ENCODE results near the gene CYB561.

CYB561 gene, protein sequence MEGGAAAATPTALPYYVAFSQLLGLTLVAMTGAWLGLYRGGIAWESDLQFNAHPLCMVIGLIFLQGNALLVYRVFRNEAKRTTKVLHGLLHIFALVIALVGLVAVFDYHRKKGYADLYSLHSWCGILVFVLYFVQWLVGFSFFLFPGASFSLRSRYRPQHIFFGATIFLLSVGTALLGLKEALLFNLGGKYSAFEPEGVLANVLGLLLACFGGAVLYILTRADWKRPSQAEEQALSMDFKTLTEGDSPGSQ

DNA sequence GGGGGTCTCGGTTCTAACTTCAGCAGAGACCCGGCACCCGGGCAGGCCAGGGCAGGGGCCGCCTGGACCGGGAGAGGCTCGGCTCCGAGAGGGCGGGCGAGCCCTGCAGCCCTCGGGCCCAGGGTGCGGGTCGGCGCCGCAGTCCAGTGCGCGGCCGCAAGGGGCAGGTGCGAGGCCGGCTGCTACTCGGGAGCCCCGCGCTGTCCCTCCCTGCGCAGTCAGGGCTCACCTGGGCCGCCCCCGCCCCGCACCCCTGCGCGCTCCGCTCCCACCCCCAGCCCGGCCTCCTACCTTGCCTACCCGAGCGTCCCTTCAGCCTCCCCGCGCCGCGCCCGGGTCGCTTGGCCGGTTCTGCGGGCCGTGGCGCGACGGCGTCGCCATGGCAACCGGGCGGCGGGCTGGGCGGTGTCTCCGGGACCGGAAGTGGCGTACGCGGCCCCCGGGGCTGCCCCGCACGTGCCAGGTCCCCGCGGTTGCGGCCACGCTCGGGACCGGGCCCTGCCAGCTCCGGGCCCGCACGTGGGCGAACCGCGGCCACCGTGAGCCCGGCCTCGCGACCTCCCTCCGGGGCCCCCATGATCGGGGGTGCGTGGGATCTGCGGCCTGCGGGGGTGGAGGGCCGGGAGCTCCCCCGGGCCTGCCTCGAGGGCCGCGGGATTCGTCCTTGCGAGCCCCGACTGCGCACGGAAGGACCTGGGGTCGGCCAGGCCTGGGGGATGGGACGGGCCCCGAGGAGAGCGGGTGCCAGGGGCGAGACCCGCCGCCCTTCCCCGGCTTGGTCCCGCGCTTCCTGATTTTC is at the start of gene CYB561:
CYB561 (minus strand) TSS at position 353 of the 799 bp plus-strand sequence. CDS start 8,759 bp downstream, outside the sequence.
- peak; percentile 62 for DNase-seq (ENCODE audit: low spot score)

DNA sequence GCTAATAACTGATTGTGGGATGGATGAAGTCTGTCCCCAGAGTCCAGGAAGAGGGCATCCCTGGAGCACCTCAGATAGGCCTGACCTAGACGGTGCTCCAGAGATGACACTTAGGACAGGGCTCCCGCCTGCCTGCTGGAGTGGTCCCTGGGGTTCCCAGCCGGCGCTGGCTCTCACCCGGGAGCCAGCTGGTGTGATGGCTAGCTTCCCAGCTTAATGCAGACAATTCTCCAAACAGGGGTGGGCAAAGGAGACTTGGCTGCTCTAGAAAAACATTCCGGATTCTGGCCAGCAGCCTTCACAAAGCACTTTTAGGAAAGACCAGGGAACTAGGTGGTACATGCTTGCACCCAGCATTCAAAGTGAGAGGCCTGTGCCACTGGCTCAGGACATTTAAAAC is 49.4 kb upstream of the CYB561 start:
- DNase-seq (ENCODE audit: low spot score): no peak

DNA sequence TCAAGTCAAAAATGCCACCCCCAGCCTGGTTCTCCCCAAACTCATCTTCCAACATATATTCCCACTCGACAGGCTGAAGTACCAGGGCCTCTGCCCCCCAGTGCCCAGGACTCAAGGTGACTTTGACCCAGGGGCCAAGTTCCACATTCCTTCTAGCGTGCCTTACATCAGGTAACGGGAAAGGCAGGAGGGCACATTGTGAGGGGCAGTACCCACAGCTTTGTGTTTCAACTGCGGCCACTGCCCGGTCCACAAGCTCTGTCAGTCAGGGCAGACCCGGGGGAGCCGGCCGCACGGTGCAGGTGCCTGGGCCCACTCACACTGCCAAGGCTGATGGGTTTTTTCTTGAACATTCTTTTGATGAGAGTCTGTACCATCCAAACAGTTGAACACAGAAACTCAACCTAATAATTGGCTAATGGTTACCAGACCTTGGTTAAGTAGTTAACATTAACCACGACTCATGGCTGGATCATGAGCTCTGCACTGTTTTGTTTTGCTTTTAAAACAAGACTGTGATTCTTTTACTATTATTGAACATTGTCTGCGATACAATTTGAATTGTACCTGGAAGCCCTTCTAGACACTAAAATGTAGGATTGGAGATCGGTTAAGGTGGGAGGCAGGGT is 48.3 kb upstream of the CYB561 start:
- no peak for DNase-seq (ENCODE audit: low spot score)

DNA sequence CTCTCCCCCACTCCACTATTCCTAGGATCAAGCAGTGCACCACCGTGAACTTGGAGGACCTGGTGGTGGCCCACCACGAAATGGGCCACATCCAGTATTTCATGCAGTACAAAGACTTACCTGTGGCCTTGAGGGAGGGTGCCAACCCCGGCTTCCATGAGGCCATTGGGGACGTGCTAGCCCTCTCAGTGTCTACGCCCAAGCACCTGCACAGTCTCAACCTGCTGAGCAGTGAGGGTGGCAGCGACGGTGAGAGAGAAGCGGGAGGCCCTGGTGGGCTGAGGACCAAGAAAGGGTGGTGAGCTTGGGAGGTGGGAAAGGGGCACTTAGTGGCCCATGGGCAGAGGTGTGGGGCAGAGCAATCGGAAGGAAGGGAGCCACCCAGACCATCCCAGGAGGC is 47.3 kb upstream of the CYB561 start:
- no peak for DNase-seq (ENCODE audit: low spot score)

DNA sequence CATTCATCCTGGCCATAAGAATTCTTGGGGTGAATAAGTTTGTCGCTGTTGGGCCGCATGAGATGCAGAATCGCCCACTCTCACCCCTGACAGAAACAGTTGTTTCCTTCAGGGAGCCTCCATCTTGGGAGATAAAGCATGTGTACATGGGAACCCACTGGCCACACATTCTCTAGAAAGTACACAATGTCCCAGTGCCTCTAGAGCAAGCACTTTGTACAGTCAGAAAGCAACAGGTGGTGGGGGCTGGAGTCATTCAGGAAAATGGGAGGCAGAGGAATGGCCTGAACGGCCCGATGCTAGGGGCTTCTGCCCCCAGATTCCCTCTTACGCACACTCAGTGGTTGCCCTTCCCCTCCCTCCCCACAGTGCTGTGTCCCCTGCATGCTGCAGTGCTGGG is 46.8 kb upstream of the CYB561 start:
- DNase-seq (ENCODE audit: low spot score): no peak

DNA sequence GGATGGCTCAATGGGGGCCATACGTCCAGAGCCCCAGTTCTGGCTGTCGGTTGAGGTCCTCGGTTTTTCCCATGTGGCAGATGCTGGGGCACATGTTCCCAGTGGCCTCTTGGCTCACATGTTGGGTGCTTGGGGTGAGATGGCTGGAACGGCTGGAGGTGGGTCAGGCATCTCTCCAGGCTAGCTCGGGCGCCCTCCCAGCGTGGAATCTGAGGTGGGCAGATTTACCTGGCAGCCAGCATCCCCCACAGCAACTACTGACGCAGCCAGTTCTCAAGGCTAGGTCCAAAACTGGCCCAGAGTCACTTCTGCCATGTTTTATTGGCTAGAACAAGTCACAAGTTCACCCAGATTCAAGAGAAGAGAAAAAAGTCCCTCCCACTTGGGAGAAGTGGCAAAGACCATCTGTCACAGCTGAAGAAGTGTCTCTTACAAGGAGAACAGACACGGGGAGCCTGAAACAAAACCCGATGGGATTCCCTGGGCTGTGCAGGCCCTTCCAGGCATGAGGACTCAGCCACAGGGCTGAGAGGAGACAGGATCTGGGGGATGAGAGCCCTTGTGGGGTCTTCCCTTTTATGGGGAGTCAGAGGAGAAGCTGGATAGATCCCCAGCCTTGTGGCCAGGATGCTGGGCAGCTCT is 46.0 kb upstream of the CYB561 start:
- DNase-seq (ENCODE audit: low spot score): no peak

DNA sequence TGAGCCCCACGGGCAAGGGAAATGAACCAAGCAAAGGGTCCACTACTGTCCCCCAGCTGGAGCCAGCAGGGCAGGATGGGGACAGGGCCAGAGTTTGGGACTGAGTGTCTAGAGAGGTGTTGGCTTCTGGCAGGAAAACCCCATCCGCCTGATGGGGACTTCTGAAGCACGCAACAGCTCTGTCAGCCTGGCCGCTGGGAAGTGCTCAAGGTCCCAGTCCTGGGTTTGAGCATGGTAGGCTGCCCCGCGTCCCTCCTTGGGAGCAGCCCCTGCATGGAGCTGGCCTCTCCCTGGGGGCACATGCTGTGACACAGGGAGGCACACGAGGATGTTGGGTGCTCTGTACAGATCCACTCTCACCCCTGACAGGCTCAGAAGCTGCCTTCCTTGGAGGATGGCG is 45.3 kb upstream of the CYB561 start:
- no peak for DNase-seq (ENCODE audit: low spot score)

DNA sequence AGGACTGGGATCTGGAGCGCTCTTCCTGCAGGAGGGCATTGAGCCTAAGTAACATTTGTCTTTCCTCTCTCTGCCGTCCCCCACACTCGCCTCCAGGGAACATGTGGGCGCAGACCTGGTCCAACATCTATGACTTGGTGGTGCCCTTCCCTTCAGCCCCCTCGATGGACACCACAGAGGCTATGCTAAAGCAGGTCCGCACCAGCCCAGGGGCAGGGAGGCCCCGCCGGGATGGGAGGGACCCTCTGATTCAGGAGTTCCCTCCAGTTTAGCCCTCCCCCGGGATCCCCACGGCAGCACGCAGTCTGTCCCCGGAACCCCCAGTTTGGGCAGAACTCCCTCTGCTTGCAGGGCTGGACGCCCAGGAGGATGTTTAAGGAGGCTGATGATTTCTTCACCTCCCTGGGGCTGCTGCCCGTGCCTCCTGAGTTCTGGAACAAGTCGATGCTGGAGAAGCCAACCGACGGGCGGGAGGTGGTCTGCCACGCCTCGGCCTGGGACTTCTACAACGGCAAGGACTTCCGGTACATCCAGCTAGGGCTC is 44.8 kb upstream of the CYB561 start:
- no peak for DNase-seq (ENCODE audit: low spot score)

DNA sequence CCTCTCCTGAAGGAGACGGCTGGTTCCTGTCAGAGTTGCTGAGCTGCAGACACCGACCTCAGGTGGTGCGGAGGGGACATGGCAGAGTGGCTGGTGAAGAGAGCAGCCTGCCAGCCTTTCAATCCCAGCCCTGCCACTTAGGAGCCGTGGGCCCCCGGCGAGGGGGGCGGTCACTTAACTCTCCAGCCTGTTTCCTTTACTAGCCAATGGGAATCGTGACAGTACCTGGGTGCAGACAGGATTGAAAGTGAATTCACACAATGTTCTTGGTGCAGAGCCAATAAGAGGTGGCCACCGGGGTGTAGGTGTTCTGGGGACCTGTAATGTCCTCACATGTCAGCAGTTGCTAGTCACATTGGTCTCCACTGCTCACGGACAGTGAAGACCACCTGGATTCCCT is 44.2 kb upstream of the CYB561 start:
- no peak for DNase-seq (ENCODE audit: low spot score)

DNA sequence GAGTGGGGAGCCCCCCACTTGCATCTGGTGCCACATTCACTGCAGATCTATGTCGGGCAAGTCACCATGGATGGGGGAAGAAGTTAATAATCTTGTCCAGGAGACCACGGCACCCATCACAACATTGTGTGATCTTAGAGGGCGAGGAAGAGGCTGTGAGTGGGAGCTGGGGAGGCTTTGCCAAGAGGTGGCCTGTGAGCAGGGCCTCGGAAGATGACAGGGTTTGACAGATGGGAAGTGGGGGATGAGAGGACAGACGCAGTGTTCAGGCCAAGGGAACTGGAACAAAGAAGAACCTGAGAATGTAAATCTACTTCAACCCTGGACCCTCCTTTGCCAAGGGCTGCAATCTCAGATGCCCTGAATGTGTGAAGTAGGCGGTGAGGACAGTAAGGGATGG is 43.2 kb upstream of the CYB561 start:
- no peak for DNase-seq (ENCODE audit: low spot score)

DNA sequence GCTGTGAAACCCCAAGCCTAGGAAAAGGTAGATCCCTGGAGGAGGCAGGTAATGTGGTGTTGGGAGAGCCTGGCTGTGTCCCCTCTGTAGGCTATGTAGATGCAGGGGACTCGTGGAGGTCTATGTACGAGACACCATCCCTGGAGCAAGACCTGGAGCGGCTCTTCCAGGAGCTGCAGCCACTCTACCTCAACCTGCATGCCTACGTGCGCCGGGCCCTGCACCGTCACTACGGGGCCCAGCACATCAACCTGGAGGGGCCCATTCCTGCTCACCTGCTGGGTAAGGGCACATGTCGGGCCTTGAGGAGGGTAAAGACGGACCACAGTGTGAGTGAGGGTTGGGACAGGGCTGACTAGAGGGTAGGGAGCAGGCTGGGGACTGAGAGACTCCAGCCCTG is 42.7 kb upstream of the CYB561 start:
- DNase-seq (ENCODE audit: low spot score): no peak

DNA sequence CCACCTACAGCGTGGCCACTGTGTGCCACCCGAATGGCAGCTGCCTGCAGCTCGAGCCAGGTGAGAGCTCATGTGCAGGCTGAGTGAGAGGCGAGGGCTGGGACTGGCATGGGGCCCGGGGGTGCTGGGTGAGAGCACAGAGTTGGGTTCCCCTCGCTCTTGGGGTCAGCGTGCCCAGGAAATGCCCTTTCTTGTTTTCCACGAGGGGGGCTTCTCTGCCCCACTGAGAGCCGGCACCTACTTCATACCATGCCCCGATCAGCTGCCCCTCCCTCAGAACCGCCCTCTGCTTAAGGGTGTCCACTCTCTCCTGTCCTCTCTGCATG is 40.9 kb upstream of the CYB561 start:
- no peak for DNase-seq (ENCODE audit: low spot score)

DNA sequence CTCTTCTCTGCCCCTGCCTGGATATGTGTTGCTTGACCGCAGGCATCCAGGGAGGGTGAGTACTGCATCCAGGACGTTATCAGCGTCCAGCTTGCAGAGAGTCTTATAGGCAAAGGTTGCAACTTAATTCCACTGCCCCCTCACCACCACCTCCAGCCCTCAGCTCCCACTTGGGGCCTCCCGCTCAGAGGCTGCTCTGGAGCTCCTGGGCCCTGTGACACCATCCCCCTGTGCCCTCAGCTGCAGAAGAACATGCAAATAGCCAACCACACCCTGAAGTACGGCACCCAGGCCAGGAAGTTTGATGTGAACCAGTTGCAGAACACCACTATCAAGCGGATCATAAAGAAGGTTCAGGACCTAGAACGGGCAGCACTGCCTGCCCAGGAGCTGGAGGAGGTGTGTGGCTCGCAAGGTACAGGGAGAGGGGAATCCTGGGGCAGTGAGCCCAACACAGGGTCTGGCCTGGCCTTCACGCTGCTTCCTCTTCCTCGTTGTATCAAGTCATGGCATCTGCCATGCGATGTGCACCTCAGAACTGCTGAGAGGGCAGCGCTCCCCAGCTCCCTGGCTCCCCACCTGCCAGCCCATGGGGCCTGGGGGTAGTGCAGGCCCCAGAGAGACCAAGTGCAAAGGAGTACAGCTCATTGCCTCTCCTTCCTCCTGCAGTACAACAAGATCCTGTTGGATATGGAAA is 40.4 kb upstream of the CYB561 start:
- DNase-seq (ENCODE audit: low spot score): no peak

DNA sequence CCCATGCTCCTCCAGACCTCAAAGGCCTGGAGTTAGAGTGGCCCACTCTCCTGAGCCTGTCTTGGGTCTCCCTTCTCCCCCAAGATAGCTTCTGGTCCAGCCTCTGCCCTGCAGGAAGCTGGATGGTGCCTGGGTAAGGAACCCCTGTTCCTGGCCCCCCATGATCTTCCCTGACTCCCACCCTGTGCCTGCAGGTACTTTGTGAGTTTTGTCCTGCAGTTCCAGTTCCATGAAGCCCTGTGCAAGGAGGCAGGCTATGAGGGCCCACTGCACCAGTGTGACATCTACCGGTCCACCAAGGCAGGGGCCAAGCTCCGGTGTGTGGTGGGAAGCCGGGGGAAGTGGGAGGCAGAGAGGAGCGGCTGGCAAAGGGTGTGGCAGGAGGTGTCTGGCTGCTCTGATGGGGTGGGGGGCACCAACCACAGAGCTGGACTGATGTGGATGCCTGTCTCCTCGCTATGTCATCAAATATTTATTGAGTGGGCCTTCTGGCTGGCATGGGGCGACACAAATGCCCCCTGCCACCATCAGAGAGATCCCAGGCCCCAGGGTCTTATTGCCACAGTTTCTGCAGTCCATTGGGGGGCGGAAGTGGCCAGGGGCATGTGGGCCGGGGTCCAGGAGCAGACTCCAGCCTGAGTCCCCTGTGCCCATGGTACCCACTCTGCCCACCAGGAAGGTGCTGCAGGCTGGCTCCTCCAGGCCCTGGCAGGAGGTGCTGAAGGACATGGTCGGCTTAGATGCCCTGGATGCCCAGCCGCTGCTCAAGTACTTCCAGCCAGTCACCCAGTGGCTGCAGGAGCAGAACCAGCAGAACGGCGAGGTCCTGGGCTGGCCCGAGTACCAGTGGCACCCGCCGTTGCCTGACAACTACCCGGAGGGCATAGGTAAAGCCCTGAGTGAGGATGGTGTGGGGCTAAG is 37.8 kb upstream of the CYB561 start:
- DNase-seq (ENCODE audit: low spot score): no peak

DNA sequence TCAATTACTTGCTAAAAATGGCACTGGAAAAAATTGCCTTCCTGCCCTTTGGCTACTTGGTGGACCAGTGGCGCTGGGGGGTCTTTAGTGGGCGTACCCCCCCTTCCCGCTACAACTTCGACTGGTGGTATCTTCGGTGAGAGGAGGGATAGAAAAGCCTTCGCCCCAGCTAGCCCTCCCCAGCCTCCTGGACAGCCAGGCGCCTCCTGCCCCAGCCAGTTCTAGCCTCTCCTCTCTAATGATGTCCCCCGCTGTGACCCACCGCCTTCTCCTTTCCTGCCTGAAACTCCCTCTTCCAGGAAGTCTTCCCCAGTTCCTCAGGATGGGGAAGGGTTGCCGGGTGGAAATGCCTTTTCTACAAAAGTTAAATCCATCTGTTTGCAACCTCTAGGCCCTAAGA is 36.9 kb upstream of the CYB561 start:
- no peak for DNase-seq (ENCODE audit: low spot score)

DNA sequence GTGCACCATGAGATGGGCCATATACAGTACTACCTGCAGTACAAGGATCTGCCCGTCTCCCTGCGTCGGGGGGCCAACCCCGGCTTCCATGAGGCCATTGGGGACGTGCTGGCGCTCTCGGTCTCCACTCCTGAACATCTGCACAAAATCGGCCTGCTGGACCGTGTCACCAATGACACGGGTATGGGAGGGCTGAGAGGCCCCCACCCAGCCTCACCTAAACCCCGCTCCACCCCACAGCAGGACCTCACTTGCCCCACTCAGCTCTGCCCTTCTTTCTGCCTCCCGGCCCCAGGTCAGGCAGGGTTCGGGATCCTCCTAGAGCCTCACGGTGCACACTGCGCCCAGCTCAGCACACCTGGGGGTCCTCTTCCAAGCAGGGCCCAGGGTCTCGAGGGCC is 36.4 kb upstream of the CYB561 start:
- DNase-seq (ENCODE audit: low spot score): no peak

DNA sequence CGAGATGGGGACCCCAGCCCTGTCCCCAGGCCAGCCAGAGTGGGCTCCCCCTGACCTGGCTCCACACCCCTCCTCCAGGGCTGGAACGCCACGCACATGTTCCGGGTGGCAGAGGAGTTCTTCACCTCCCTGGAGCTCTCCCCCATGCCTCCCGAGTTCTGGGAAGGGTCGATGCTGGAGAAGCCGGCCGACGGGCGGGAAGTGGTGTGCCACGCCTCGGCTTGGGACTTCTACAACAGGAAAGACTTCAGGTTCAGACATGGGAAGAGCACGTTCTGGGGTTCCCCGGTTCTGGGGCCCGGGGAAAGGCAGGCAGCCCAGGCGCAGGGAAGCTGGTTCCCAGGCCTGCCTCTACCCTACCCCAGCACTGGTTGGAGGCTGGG is 35.4 kb upstream of the CYB561 start:
- DNase-seq (ENCODE audit: low spot score): no peak

DNA sequence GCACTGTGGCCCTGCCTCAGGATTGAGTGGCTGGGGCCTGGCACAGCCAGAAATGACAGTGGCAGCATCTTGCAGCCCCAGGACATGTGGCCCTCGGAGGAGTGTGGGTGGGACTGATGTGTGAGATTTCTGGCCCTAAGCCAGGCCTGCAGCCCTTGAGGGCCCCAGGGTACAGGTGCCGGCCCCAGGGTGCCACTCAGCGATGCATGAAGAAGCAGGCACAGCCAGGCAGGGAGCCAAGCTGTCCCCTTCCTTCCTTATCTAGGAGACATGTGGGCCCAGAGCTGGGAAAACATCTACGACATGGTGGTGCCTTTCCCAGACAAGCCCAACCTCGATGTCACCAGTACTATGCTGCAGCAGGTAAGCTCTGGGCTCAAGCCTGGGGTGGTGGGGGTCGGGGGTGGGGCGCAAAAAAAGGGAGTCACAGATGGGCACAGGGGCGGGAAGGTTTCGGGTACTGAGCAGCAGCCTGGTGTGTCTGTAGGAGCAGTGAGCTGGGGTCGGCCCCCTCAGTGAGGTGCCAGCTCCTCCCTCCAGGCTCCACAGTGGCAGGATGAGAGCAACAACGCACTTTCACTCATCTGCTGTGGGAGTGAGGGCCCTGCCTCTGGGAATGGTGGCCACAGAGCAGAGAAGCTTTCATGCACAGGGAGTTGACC is 34.9 kb upstream of the CYB561 start:
- no peak for DNase-seq (ENCODE audit: low spot score)

DNA sequence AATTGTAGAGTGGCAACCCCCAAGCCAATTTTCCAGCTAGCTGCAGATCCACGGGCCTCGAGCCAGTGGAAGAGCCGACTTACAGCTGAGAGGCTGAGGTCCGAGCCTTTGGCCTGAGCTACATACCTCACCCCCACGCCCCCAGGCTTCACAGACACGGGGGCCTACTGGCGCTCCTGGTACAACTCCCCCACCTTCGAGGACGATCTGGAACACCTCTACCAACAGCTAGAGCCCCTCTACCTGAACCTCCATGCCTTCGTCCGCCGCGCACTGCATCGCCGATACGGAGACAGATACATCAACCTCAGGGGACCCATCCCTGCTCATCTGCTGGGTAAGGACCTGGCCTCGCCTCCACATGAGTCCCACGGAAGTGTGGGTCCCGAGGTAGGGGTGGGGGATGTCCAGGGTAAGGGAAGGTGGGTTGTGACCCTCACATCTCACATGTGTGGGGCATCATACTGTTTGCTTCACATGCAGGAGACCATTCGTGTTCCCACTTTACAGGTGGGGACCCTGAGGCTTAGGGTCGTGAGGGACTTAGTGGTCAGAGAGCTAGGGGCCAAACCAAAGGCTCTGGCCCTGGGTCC is 34.2 kb upstream of the CYB561 start:
- DNase-seq (ENCODE audit: low spot score): no peak

Data from CD4-positive, alpha-beta T cell treated with Interleukin-15 for 4 hours (primary cell).